Stimulated activated CD4-positive, alpha-beta T cell treated with anti-CD3 and anti-CD28 coated beads, Interleukin-15, amount 100 ng/mL, for 24 hours (primary cell): ENCODE measurements around the gene RALGAPA2.
A peak's percentile ranks its signal among the peaks of the same experiment; 100 is the strongest.
"Not testable (repeated sequence)": the region's sequence is repeated elsewhere in the genome, so short reads cannot be mapped to it uniquely, and the experiment has no call there.

Source experiments
- DNase-seq: peaks from one replicate; pipeline ENCODE4 v3.0.0-alpha.2; 2020

RALGAPA2 gene

GRCh38 chr20:20567712-20568111 lies 144.7 kb downstream of the RALGAPA2 start:
- no peak for DNase-seq

GRCh38 chr20:20566516-20566915 lies 145.9 kb downstream of the RALGAPA2 start:
- DNase-seq: no peak

GRCh38 chr20:20564279-20564678 lies 148.2 kb downstream of the RALGAPA2 start:
- no peak for DNase-seq

- DNase-seq: no peak
Observed at GRCh38 chr20:20562507-20562906, 149.9 kb downstream of the RALGAPA2 start.

GRCh38 chr20:20561841-20562240 lies 150.6 kb downstream of the RALGAPA2 start:
- no peak for DNase-seq

- DNase-seq: no peak
Observed at GRCh38 chr20:20561172-20561571, 151.3 kb downstream of the RALGAPA2 start.

GRCh38 chr20:20557406-20557805 lies 155.0 kb downstream of the RALGAPA2 start:
- DNase-seq: no peak

GRCh38 chr20:20555838-20556237 lies 156.6 kb downstream of the RALGAPA2 start:
- DNase-seq: no peak

GRCh38 chr20:20554951-20555350 lies 157.5 kb downstream of the RALGAPA2 start:
- DNase-seq: no peak

GRCh38 chr20:20553541-20553940 lies 158.9 kb downstream of the RALGAPA2 start:
- DNase-seq: no peak

GRCh38 chr20:20552076-20552475 lies 160.4 kb downstream of the RALGAPA2 start:
- DNase-seq: no peak

- no peak for DNase-seq
Observed at GRCh38 chr20:20551409-20551808, 161.0 kb downstream of the RALGAPA2 start.

- DNase-seq: no peak
Observed at GRCh38 chr20:20549704-20550103, 162.7 kb downstream of the RALGAPA2 start.

- peak; percentile 15 for DNase-seq
Observed at GRCh38 chr20:20549267-20549612, 163.2 kb downstream of the RALGAPA2 start.

- no peak for DNase-seq
Observed at GRCh38 chr20:20548527-20549266, 163.7 kb downstream of the RALGAPA2 start.

GRCh38 chr20:20547876-20548266 lies 164.6 kb downstream of the RALGAPA2 start:
- no peak for DNase-seq

GRCh38 chr20:20547221-20547875 lies 165.1 kb downstream of the RALGAPA2 start:
- DNase-seq: no peak

- no peak for DNase-seq
Observed at GRCh38 chr20:20546402-20546801, 166.0 kb downstream of the RALGAPA2 start.

GRCh38 chr20:20543348-20543747 lies 169.1 kb downstream of the RALGAPA2 start:
- not testable (repeated sequence) for DNase-seq

GRCh38 chr20:20536240-20536933 lies 176.1 kb downstream of the RALGAPA2 start:
- no peak for DNase-seq

- DNase-seq: no peak
Observed at GRCh38 chr20:20535051-20535450, 177.4 kb downstream of the RALGAPA2 start.

- DNase-seq: no peak
Observed at GRCh38 chr20:20531283-20531682, 181.2 kb downstream of the RALGAPA2 start.

GRCh38 chr20:20530428-20531151 lies 181.9 kb downstream of the RALGAPA2 start:
- no peak for DNase-seq
